ENCODE measurements around the gene OR5A2. TPM values are rescaled to one million over a fixed set of nuclear protein-coding genes. Genes with fewer than 3 reads are reported as not detected.
"Not testable (repeated sequence)": the region's sequence is repeated elsewhere in the genome, so short reads cannot be mapped to it uniquely, and the experiment has no call there.

Gene OR5A2
- total RNA-seq, 4 donors from 2014 or later: not detected

- no peak for DNase-seq (ENCODE audit: low spot score)
- no peak for ATAC-seq (ENCODE audit: low FRiP score)
- TF ChIP-seq CTCF (IDR thresholded peaks at IDR 0.05): no peak
Observed at GRCh38 chr11:59400461-59401261, 25.6 kb downstream of the OR5A2 start.

DNA sequence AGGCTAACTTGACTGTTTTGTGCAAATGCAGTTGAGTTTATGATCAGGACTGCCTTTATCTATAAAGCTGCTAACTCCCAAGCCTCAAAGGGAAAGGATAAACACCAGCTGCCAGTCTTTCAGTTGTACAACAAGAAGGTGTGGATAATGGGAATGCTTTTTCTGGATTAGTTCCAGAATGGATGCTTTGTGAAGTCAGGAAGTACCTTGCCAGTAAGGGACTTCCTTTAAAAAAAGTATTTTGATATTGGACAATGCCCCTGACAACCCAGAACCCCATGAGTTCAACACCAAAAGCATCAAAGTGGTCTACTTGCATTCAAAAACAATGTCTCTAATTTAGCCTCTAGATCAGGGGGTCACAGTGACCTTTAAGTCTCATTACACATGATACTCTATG is 32.0 kb downstream of the OR5A2 start:
- DNase-seq (ENCODE audit: low spot score): no peak
- no peak for ATAC-seq (ENCODE audit: low FRiP score)
- no peak for TF ChIP-seq CTCF (IDR thresholded peaks at IDR 0.05)

DNA sequence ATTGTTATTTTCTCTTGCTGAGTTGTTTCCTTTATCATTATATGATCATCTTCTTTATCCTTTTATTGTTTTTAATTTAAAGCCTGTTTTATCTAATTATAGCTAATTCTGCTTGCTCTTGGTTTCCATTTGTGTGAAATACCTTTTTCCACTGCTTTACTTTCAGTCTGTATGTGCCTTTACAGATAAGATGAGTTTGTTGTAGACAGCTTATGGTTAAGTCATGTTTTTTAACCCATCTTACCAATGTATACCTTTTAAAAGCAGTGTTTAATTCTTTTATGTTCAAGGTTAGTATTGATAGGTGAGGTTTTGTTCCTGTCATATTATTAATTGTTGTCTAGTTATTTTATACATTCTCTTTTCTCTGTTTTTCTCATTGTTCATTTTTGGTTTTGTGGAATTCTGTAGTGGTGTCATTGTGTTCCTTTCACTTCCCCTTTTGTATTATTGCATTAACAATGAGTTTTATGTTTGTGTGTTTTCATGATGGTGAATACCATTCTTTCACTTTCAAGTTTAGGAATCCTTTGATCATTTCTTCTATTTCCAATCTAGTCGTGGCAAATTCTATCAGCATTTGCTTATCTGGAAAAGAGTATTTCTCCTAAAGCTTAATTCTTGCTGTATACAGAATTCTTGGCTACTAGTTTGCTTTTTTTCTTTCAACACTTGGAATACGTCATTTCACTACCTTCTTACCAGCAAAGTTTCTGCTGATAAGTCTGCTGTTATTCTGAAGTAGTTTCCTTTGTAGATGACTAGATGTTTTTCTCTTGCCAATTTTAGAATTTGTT is 45.8 kb downstream of the OR5A2 start:
- DNase-seq (ENCODE audit: low spot score): no peak
- no peak for ATAC-seq (ENCODE audit: low FRiP score)
- TF ChIP-seq CTCF (IDR thresholded peaks at IDR 0.05): no peak

- not testable (repeated sequence) for ATAC-seq (ENCODE audit: low FRiP score)
Observed at GRCh38 chr11:59372324-59372723, 53.9 kb downstream of the OR5A2 start.

GRCh38 chr11:59368238-59369022 is 57.8 kb downstream of the OR5A2 start:
- no peak for DNase-seq (ENCODE audit: low spot score)
- ATAC-seq (ENCODE audit: low FRiP score): no peak
- TF ChIP-seq CTCF (IDR thresholded peaks at IDR 0.05): no peak

More at GRCh38 chr11:59372324-59372723, 53.9 kb downstream of the OR5A2 start:
- not testable (repeated sequence) for DNase-seq (ENCODE audit: low spot score)

Other genes with a start within 250 kb of the OR5A2 start
- 10 to 100 TPM; 41.7 to 51.1 (median 47.5) TPM for gene MPEG1, start 213.5 kb downstream of the OR5A2 start, total RNA-seq
- not detected for gene OR5AN1, start 67.5 kb downstream of the OR5A2 start, total RNA-seq
- not detected for gene OR5A1, start 10.1 kb upstream of the OR5A2 start, total RNA-seq
- not detected for gene OR4D6, start 30.5 kb upstream of the OR5A2 start, total RNA-seq
- not detected for gene OR4D10, start 46.9 kb upstream of the OR5A2 start, total RNA-seq
- gene OR4D11, start 77.2 kb upstream of the OR5A2 start, total RNA-seq: not detected
- not detected for gene OR4D9, start 85.1 kb upstream of the OR5A2 start, total RNA-seq
- gene OSBP, start 189.4 kb upstream of the OR5A2 start, total RNA-seq: 10 to 100 TPM; 33.7 to 46.3 (median 35.1) TPM
- 10 to 100 TPM; 14.8 to 19.6 (median 17.1) TPM for gene PATL1, start 242.6 kb upstream of the OR5A2 start, total RNA-seq

Measured in omental fat pad (tissue), 4 donors.